ENCODE results near the gene DNAI1.

GRCh38 chr9:34458959-34459340 is 345 bp downstream of the DNAI1 start:
- TF ChIP-seq SIN3A (IDR thresholded peaks at IDR 0.05; ENCODE audit: borderline replicate concordance, insufficient read depth, low read length): no peak
- TF ChIP-seq TAF1 (IDR thresholded peaks at IDR 0.05; ENCODE audit: borderline replicate concordance, insufficient read depth, low read length): no peak
- TF ChIP-seq, protein P1, sequence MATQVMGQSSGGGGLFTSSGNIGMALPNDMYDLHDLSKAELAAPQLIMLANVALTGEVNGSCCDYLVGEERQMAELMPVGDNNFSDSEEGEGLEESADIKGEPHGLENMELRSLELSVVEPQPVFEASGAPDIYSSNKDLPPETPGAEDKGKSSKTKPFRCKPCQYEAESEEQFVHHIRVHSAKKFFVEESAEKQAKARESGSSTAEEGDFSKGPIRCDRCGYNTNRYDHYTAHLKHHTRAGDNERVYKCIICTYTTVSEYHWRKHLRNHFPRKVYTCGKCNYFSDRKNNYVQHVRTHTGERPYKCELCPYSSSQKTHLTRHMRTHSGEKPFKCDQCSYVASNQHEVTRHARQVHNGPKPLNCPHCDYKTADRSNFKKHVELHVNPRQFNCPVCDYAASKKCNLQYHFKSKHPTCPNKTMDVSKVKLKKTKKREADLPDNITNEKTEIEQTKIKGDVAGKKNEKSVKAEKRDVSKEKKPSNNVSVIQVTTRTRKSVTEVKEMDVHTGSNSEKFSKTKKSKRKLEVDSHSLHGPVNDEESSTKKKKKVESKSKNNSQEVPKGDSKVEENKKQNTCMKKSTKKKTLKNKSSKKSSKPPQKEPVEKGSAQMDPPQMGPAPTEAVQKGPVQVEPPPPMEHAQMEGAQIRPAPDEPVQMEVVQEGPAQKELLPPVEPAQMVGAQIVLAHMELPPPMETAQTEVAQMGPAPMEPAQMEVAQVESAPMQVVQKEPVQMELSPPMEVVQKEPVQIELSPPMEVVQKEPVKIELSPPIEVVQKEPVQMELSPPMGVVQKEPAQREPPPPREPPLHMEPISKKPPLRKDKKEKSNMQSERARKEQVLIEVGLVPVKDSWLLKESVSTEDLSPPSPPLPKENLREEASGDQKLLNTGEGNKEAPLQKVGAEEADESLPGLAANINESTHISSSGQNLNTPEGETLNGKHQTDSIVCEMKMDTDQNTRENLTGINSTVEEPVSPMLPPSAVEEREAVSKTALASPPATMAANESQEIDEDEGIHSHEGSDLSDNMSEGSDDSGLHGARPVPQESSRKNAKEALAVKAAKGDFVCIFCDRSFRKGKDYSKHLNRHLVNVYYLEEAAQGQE (IDR thresholded peaks at IDR 0.05; ENCODE audit: insufficient read depth in 1 of 2, low read depth in 2 of 2, low read length in 2 of 2): no peak
- TF ChIP-seq POLR2AphosphoS5 (IDR thresholded peaks at IDR 0.05; ENCODE audit: low read depth, low read length): no peak

Data from PFSK-1 (cell line).